Measurements from ENCODE around the gene MNT. TPM values are rescaled to one million over a fixed set of nuclear protein-coding genes. Genes with fewer than 3 reads are reported as not detected.

The MNT gene
- total and polyA plus RNA-seq, 4 donors, result 10.2 to 47.0 (median 14.8) TPM

- ATAC-seq (ENCODE audit: insufficient read depth, low FRiP score) (no peak), DNase-seq (no peak)
- Histone ChIP-seq H3K9ac (ENCODE audit: insufficient read depth in 1 of 2, low read length in 2 of 2) (no peak overlapping the region), H3K4me1 (ENCODE audit: control insufficient read depth in 5 of 5, insufficient read depth in 5 of 5, low read length in 5 of 5) (peaks cover 0 to 12% (median 0%) of the 10 kb centered on the region in 5 donors), H3K27ac (ENCODE audit: low read depth in 1 of 2, low read length in 1 of 2) (no peak overlapping the region), H3K27me3 (ENCODE audit: control insufficient read depth in 3 of 3, insufficient read depth in 3 of 3, low read length in 2 of 3) (no peaks in the 10 kb centered on the region), H3K4me3 (no peak overlapping the region), H3K36me3 (ENCODE audit: control insufficient read depth in 4 of 4, insufficient read depth in 4 of 4, low read length in 4 of 4) (peaks cover 0 to 57% (median 8%) of the 10 kb centered on the region in 4 donors), H3K9me3 (ENCODE audit: control insufficient read depth in 4 of 4, insufficient read depth in 3 of 4, low read length in 3 of 4) (no peaks in the 10 kb centered on the region)
- 95% methylated on average over 30 of the region's 30 CpGs for WGBS, 2 donors
- no peak for TF ChIP-seq CTCF (IDR thresholded peaks at IDR 0.05; ENCODE audit: control extremely low read depth, extremely low read depth)
Measured at GRCh38 chr17:2371183-2372130, 29.4 kb downstream of the MNT start.

GRCh38 chr17:2370211-2370589 is 30.7 kb downstream of the MNT start:
- Histone ChIP-seq H3K9ac (ENCODE audit: insufficient read depth in 1 of 2, low read length in 2 of 2) (no peak overlapping the region), H3K27ac (ENCODE audit: low read depth in 1 of 2, low read length in 1 of 2) (no peak overlapping the region), H3K27me3 (ENCODE audit: control insufficient read depth in 3 of 3, insufficient read depth in 3 of 3, low read length in 2 of 3) (no peaks in the 10 kb centered on the region), H3K4me3 (no peak overlapping the region), H3K36me3 (ENCODE audit: control insufficient read depth in 4 of 4, insufficient read depth in 4 of 4, low read length in 4 of 4) (peaks cover 0 to 52% (median 8%) of the 10 kb centered on the region in 4 donors), H3K9me3 (ENCODE audit: control insufficient read depth in 4 of 4, insufficient read depth in 3 of 4, low read length in 3 of 4) (no peaks in the 10 kb centered on the region), H3K4me1 (ENCODE audit: control insufficient read depth in 5 of 5, insufficient read depth in 5 of 5, low read length in 5 of 5) (peaks cover 0 to 12% (median 0%) of the 10 kb centered on the region in 5 donors)
- TF ChIP-seq CTCF (IDR thresholded peaks at IDR 0.05; ENCODE audit: control extremely low read depth, extremely low read depth), result no peak
- no peak for ATAC-seq (ENCODE audit: insufficient read depth, low FRiP score)
- WGBS, 2 donors, result 87 to 92% methylated on average over 11 of the region's 11 CpGs
- no peak for DNase-seq

- no peaks in the 10 kb centered on the region for H3K27me3 ChIP-seq (ENCODE audit: control insufficient read depth in 3 of 3, insufficient read depth in 3 of 3, low read length in 2 of 3)
- WGBS, 2 donors, result 60 to 79% methylated on average over 18 to 20 of the region's 20 CpGs
- no peak overlapping the region for H3K27ac ChIP-seq (ENCODE audit: low read depth in 1 of 2, low read length in 1 of 2)
- no peak overlapping the region for H3K9ac ChIP-seq (ENCODE audit: insufficient read depth in 1 of 2, low read length in 2 of 2)
- DNase-seq (no peak), ATAC-seq (ENCODE audit: insufficient read depth, low FRiP score) (no peak)
- H3K9me3 ChIP-seq (ENCODE audit: control insufficient read depth in 4 of 4, insufficient read depth in 3 of 4, low read length in 3 of 4), result no peaks in the 10 kb centered on the region
- peaks cover 0 to 53% (median 6%) of the 10 kb centered on the region in 4 donors for H3K36me3 ChIP-seq (ENCODE audit: control insufficient read depth in 4 of 4, insufficient read depth in 4 of 4, low read length in 4 of 4)
- H3K4me1 ChIP-seq (ENCODE audit: control insufficient read depth in 5 of 5, insufficient read depth in 5 of 5, low read length in 5 of 5), result peaks cover 0 to 12% (median 1%) of the 10 kb centered on the region in 5 donors
- H3K4me3 ChIP-seq, result no peak overlapping the region
- no peak for TF ChIP-seq CTCF (IDR thresholded peaks at IDR 0.05; ENCODE audit: control extremely low read depth, extremely low read depth)
Measured at GRCh38 chr17:2369551-2370210, 31.2 kb downstream of the MNT start.

Measured in lung (tissue), 12 donors.